ENCODE measurements around the gene DPH3. TPM values are rescaled to one million over a fixed set of nuclear protein-coding genes. Genes with fewer than 3 reads are reported as not detected.

DPH3 gene
- total and polyA plus RNA-seq, 7 experiments from 2014 or later = 11.6 to 23.6 (median 15.7) TPM

GRCh38 chr3:16247282-16248061 is 17.3 kb downstream of the DPH3 start:
- H3K4me3 Mint-ChIP-seq = peak overlapping the region in 3 of 10 donors; percentile 4 to 37 (median 21)
- CTCF ChIA-PET = interaction anchor here (0.6 to 1.5 kb wide), 4 partner anchors 431 to 1045 kb away, joined by 3 to 5 read pairs (median 3); no protein-coding TSS in a partner anchor

GRCh38 chr3:16245609-16246008 is 19.1 kb downstream of the DPH3 start:
- no peaks in the 10 kb centered on the region for H3K27me3 Mint-ChIP-seq
- intact Hi-C loops (cut with micrococcal nuclease) = loop anchor here (2.0 to 5.0 kb wide), 2 partner anchors 615 to 1138 kb away; no protein-coding TSS in a partner anchor
- H3K4me1 Mint-ChIP-seq = peaks cover 0 to 36% (median 8%) of the 10 kb centered on the region in 7 donors
- Histone ChIP-seq H3K9me3 (ENCODE audit: control insufficient read depth in 2 of 3, low read length in 3 of 3) (no peaks in the 10 kb centered on the region), H3K4me1 (ENCODE audit: control insufficient read depth in 2 of 2, insufficient read depth in 2 of 2, low read length in 2 of 2) (no peaks in the 10 kb centered on the region), H3K27me3 (ENCODE audit: control insufficient read depth in 2 of 2, insufficient read depth in 2 of 2, low read length in 2 of 2) (no peaks in the 10 kb centered on the region), H3K27ac (ENCODE audit: low read depth, low read length) (no peak overlapping the region), H3K4me3 (ENCODE audit: low read length) (no peak overlapping the region), H3K36me3 (ENCODE audit: control insufficient read depth in 2 of 3, insufficient read depth in 3 of 3, low read length in 3 of 3) (no peaks in the 10 kb centered on the region)
- H3K9me3 Mint-ChIP-seq = no peaks in the 10 kb centered on the region
- ChIA-PET POLR2A (interaction anchor here (0.5 kb wide), 2 partner anchors 605 to 1038 kb away, joined by 4 read pairs; no protein-coding TSS in a partner anchor), CTCF (no interaction called here)
- no peak overlapping the region for H3K4me3 Mint-ChIP-seq
- no peaks in the 10 kb centered on the region for H3K36me3 Mint-ChIP-seq
- DNase-seq (no peak), ATAC-seq (no peak)
- H3K27ac Mint-ChIP-seq = no peak overlapping the region

More at GRCh38 chr3:16247282-16248061, 17.3 kb downstream of the DPH3 start:
- Mint-ChIP-seq H3K9me3 (no peaks in the 10 kb centered on the region), H3K27me3 (no peaks in the 10 kb centered on the region), H3K27ac (peak overlapping the region in 2 of 9 donors; percentile 7 to 41), H3K36me3 (no peaks in the 10 kb centered on the region), H3K4me1 (peaks cover 0 to 32% (median 8%) of the 10 kb centered on the region in 7 donors)
- Histone ChIP-seq H3K27me3 (ENCODE audit: control insufficient read depth in 2 of 2, insufficient read depth in 2 of 2, low read length in 2 of 2) (no peaks in the 10 kb centered on the region), H3K36me3 (ENCODE audit: control insufficient read depth in 2 of 3, insufficient read depth in 3 of 3, low read length in 3 of 3) (no peaks in the 10 kb centered on the region), H3K27ac (ENCODE audit: low read depth, low read length) (no peak overlapping the region), H3K9me3 (ENCODE audit: control insufficient read depth in 2 of 3, low read length in 3 of 3) (no peaks in the 10 kb centered on the region), H3K4me3 (ENCODE audit: low read length) (no peak overlapping the region), H3K4me1 (ENCODE audit: control insufficient read depth in 2 of 2, insufficient read depth in 2 of 2, low read length in 2 of 2) (no peaks in the 10 kb centered on the region)
- DNase-seq = peak; percentile 55 to 80 (median 72)
- intact Hi-C loops (cut with micrococcal nuclease) = loop anchor here (1.0 to 5.0 kb wide), 9 partner anchors 69 to 1140 kb away; no protein-coding TSS in a partner anchor
- ATAC-seq = peak; percentile 93
- POLR2A ChIA-PET = no interaction called here

DNA sequence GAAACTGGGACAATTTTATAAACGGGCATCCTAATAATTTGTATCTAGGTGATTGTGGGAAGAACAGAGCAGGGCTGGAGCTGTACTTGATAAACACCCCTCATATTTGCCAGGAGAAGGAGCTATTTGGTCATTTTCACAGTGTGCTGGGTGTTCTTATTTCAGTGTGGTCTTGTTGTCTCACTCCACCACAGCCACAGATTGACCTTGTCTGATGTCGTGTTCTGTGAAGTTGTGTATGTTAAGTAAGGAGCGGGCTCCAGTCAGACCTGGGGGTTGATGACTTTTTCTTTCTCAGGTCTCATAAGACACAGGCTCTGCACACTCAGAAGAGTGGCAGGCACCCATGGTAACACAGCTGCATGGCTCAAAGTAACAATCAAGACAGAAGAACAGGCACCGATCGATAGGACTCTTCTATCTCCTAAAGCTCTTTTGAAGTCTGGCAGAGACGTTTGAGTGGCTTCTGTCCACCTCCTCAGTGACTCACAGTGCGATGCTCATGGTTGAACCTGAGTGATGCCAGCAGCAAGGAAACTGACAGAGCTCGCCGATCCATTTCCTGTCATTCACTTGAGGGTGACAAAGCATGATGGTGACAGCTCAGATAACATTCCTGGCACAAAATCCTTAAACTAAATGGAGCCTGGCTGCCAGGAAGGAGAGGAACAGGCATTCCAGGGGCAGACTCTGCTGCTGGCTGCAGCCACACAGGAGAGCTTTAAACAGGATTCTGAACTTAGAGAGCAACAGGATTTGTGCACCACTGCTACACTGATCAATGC is 20.8 kb downstream of the DPH3 start:
- Mint-ChIP-seq H3K9me3 (no peaks in the 10 kb centered on the region), H3K4me3 (peak overlapping the region in 1 of 10 donors; percentile 48), H3K4me1 (peaks cover 0 to 45% (median 8%) of the 10 kb centered on the region in 7 donors), H3K27ac (no peak overlapping the region), H3K27me3 (no peaks in the 10 kb centered on the region), H3K36me3 (no peaks in the 10 kb centered on the region)
- ChIA-PET POLR2A (interaction anchor here (1.1 kb wide), 1 partner anchor 20 kb away, joined by 3 read pairs; no protein-coding TSS in a partner anchor), CTCF (interaction anchor here (0.7 to 0.9 kb wide), 3 partner anchors 8 to 1038 kb away, joined by 3 to 4 read pairs (median 3); partner anchors contain the start of gene CAPN7)
- Histone ChIP-seq H3K36me3 (ENCODE audit: control insufficient read depth in 2 of 3, insufficient read depth in 3 of 3, low read length in 3 of 3) (no peaks in the 10 kb centered on the region), H3K4me3 (ENCODE audit: low read length) (no peak overlapping the region), H3K27ac (ENCODE audit: low read depth, low read length) (no peak overlapping the region), H3K9me3 (ENCODE audit: control insufficient read depth in 2 of 3, low read length in 3 of 3) (no peaks in the 10 kb centered on the region), H3K27me3 (ENCODE audit: control insufficient read depth in 2 of 2, insufficient read depth in 2 of 2, low read length in 2 of 2) (no peaks in the 10 kb centered on the region), H3K4me1 (ENCODE audit: control insufficient read depth in 2 of 2, insufficient read depth in 2 of 2, low read length in 2 of 2) (no peaks in the 10 kb centered on the region)
- DNase-seq (no peak), ATAC-seq (no peak)
- intact Hi-C loops (cut with micrococcal nuclease) = no loop called here

- CTCF ChIA-PET = no interaction called here
- POLR2A ChIA-PET = no interaction called here
Observed at GRCh38 chr3:16242177-16242576, 22.6 kb downstream of the DPH3 start.

DNA sequence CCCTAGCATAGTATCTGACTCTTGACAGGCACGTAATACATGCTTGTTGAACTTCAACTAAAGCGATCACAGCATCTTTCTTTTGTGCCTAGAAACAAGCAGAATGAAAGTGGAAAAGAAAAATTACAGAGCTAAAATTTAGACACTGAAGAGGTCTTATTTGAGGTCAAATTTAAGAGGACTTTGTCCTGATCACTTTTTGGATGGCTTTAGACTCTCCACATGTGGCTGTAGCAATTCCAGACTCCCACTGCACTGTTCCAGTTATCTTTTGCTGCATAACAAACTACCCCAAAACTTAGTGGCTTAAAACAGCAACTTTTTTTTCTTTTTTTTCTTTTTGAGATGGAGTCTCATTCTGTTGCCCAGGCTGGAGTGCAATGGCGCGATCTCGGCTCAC is 23.5 kb downstream of the DPH3 start:
- no peaks in the 10 kb centered on the region for H3K27me3 Mint-ChIP-seq

More at GRCh38 chr3:16242177-16242576, 22.6 kb downstream of the DPH3 start:
- no peak overlapping the region for H3K27ac ChIP-seq (ENCODE audit: low read depth, low read length)
- Mint-ChIP-seq H3K9me3 (no peaks in the 10 kb centered on the region), H3K4me1 (peaks cover 0 to 37% (median 6%) of the 10 kb centered on the region in 7 donors), H3K27ac (no peak overlapping the region), H3K4me3 (no peak overlapping the region), H3K27me3 (no peaks in the 10 kb centered on the region), H3K36me3 (no peaks in the 10 kb centered on the region)
- intact Hi-C loops (cut with micrococcal nuclease) = no loop called here
- no peaks in the 10 kb centered on the region for H3K27me3 ChIP-seq (ENCODE audit: control insufficient read depth in 2 of 2, insufficient read depth in 2 of 2, low read length in 2 of 2)
- no peaks in the 10 kb centered on the region for H3K36me3 ChIP-seq (ENCODE audit: control insufficient read depth in 2 of 3, insufficient read depth in 3 of 3, low read length in 3 of 3)
- no peaks in the 10 kb centered on the region for H3K9me3 ChIP-seq (ENCODE audit: control insufficient read depth in 2 of 3, low read length in 3 of 3)
- DNase-seq (no peak), ATAC-seq (no peak)
- H3K4me1 ChIP-seq (ENCODE audit: control insufficient read depth in 2 of 2, insufficient read depth in 2 of 2, low read length in 2 of 2) = no peaks in the 10 kb centered on the region
- H3K4me3 ChIP-seq (ENCODE audit: low read length) = no peak overlapping the region

GRCh38 chr3:16240229-16241023 is 24.3 kb downstream of the DPH3 start:
- no peak overlapping the region for H3K27ac ChIP-seq (ENCODE audit: low read depth, low read length)
- Mint-ChIP-seq H3K9me3 (no peaks in the 10 kb centered on the region), H3K4me1 (peaks cover 0 to 29% (median 0%) of the 10 kb centered on the region in 7 donors), H3K36me3 (no peaks in the 10 kb centered on the region), H3K4me3 (no peak overlapping the region), H3K27ac (peak overlapping the region in 1 of 9 donors; percentile 28), H3K27me3 (no peaks in the 10 kb centered on the region)
- H3K4me1 ChIP-seq (ENCODE audit: control insufficient read depth in 2 of 2, insufficient read depth in 2 of 2, low read length in 2 of 2) = no peaks in the 10 kb centered on the region
- no peak for ATAC-seq
- intact Hi-C loops (cut with micrococcal nuclease) = no loop called here
- H3K27me3 ChIP-seq (ENCODE audit: control insufficient read depth in 2 of 2, insufficient read depth in 2 of 2, low read length in 2 of 2) = no peaks in the 10 kb centered on the region
- H3K9me3 ChIP-seq (ENCODE audit: control insufficient read depth in 2 of 3, low read length in 3 of 3) = no peaks in the 10 kb centered on the region
- POLR2A ChIA-PET = no interaction called here
- CTCF ChIA-PET = no interaction called here
- no peak overlapping the region for H3K4me3 ChIP-seq (ENCODE audit: low read length)
- no peak for DNase-seq
- no peaks in the 10 kb centered on the region for H3K36me3 ChIP-seq (ENCODE audit: control insufficient read depth in 2 of 3, insufficient read depth in 3 of 3, low read length in 3 of 3)

More for the DNA sequence above, 23.5 kb downstream of the DPH3 start:
- Histone ChIP-seq H3K4me3 (ENCODE audit: low read length) (no peak overlapping the region), H3K9me3 (ENCODE audit: control insufficient read depth in 2 of 3, low read length in 3 of 3) (no peaks in the 10 kb centered on the region), H3K27me3 (ENCODE audit: control insufficient read depth in 2 of 2, insufficient read depth in 2 of 2, low read length in 2 of 2) (no peaks in the 10 kb centered on the region), H3K4me1 (ENCODE audit: control insufficient read depth in 2 of 2, insufficient read depth in 2 of 2, low read length in 2 of 2) (no peaks in the 10 kb centered on the region), H3K36me3 (ENCODE audit: control insufficient read depth in 2 of 3, insufficient read depth in 3 of 3, low read length in 3 of 3) (no peaks in the 10 kb centered on the region), H3K27ac (ENCODE audit: low read depth, low read length) (no peak overlapping the region)
- Mint-ChIP-seq H3K4me1 (peaks cover 0 to 35% (median 0%) of the 10 kb centered on the region in 7 donors), H3K27ac (no peak overlapping the region), H3K4me3 (no peak overlapping the region), H3K36me3 (no peaks in the 10 kb centered on the region), H3K9me3 (no peaks in the 10 kb centered on the region)
- ChIA-PET CTCF (no interaction called here), POLR2A (no interaction called here)
- ATAC-seq (no peak), DNase-seq (no peak)
- intact Hi-C loops (cut with micrococcal nuclease) = no loop called here
